Trophoblast cell (in vitro differentiated cells and primary cell): Measurements from ENCODE around the gene GAB3.

Source experiments
- DNase-seq, 2 donors: peaks; one replicate each; pipeline ENCODE4 v3.0.0-alpha.2; 2016
- H2AFZ ChIP-seq: 2 replicates; pipeline ENCODE4 v1.6.1; 2013; ENCODE audit warnings: low read length, moderate library complexity, mild to moderate bottlenecking; ENCODE audit not compliant: insufficient read depth, poor library complexity
- H2AK5ac ChIP-seq: 2 replicates; pipeline ENCODE4 v1.6.1; 2013; ENCODE audit warnings: mild to moderate bottlenecking, low read length
- H2BK120ac ChIP-seq: 2 replicates; pipeline ENCODE4 v1.6.1; 2013; ENCODE audit warnings: low read length, mild to moderate bottlenecking, moderate library complexity; ENCODE audit not compliant: insufficient read depth, poor library complexity
- H2BK12ac ChIP-seq: 2 replicates; pipeline ENCODE4 v1.6.1; 2013; ENCODE audit warnings: mild to moderate bottlenecking, low read length, moderate library complexity
- H2BK5ac ChIP-seq: 2 replicates; pipeline ENCODE4 v1.6.1; 2013; ENCODE audit warnings: low read length, low read depth, moderate library complexity, mild to moderate bottlenecking; ENCODE audit not compliant: poor library complexity
- H3K14ac ChIP-seq: 2 replicates; pipeline ENCODE4 v1.6.1; 2013; ENCODE audit warnings: mild to moderate bottlenecking, low read length
- H3K18ac ChIP-seq: 2 replicates; pipeline ENCODE4 v1.6.1; 2013; ENCODE audit warnings: mild to moderate bottlenecking, low read length
- H3K23ac ChIP-seq: 2 replicates; pipeline ENCODE4 v1.6.1; 2013; ENCODE audit warnings: low read length
- H3K27ac ChIP-seq: 2 replicates; pipeline ENCODE4 v1.5.1; 2013; ENCODE audit warnings: low read depth, mild to moderate bottlenecking, inconsistent platforms, low read length, moderate library complexity
- H3K27me3 ChIP-seq: 2 replicates; pipeline ENCODE4 v1.6.1; 2013; ENCODE audit warnings: inconsistent platforms, mild to moderate bottlenecking, low read length, moderate library complexity; ENCODE audit not compliant: insufficient read depth
- H3K36me3 ChIP-seq, 2 experiments: 1 replicate in 1 of 2; 2 replicates in 1 of 2; pipeline ENCODE4 v1.6.1; 2013; ENCODE audit warnings: low read length in 2 of 2, mild to moderate bottlenecking in 2 of 2, moderate library complexity in 1 of 2; ENCODE audit not compliant: insufficient read depth in 2 of 2, control insufficient read depth in 1 of 2
- H3K4ac ChIP-seq: 2 replicates; pipeline ENCODE4 v1.6.1; 2013; ENCODE audit warnings: low read depth, mild to moderate bottlenecking, low read length, moderate library complexity
- H3K4me1 ChIP-seq, 2 experiments: 1 replicate in 1 of 2; 2 replicates in 1 of 2; pipeline ENCODE4 v1.6.1; 2013; ENCODE audit warnings: low read length in 2 of 2, mild to moderate bottlenecking in 2 of 2, moderate library complexity in 1 of 2; ENCODE audit not compliant: insufficient read depth in 2 of 2, control insufficient read depth in 1 of 2
- H3K4me2 ChIP-seq: 2 replicates; pipeline ENCODE4 v1.6.1; 2013; ENCODE audit warnings: inconsistent platforms, mild to moderate bottlenecking, low read length, moderate library complexity
- H3K4me3 ChIP-seq: 2 replicates; pipeline ENCODE4 v1.5.1; 2013; ENCODE audit warnings: mild to moderate bottlenecking, low read depth, low read length, inconsistent platforms
- H3K79me1 ChIP-seq: one replicate; pipeline ENCODE4 v1.6.1; 2013; ENCODE audit warnings: low read length
- H3K79me2 ChIP-seq: 2 replicates; pipeline ENCODE4 v1.6.1; 2013; ENCODE audit warnings: low read length, mild to moderate bottlenecking; ENCODE audit not compliant: control insufficient read depth, insufficient read depth, poor library complexity
- H3K9ac ChIP-seq: 2 replicates; pipeline ENCODE4 v1.6.1; 2013; ENCODE audit warnings: mild to moderate bottlenecking, low read length
- H3K9me3 ChIP-seq: 2 replicates; pipeline ENCODE4 v1.6.1; 2013; ENCODE audit warnings: low read depth, mild to moderate bottlenecking, control low read depth, inconsistent platforms, low read length; ENCODE audit not compliant: insufficient read depth
- H4K12ac ChIP-seq: 2 replicates; pipeline ENCODE4 v1.6.1; 2013; ENCODE audit warnings: low read depth, mild to moderate bottlenecking, low read length, moderate library complexity
- H4K8ac ChIP-seq: 2 replicates; pipeline ENCODE4 v1.6.1; 2013; ENCODE audit warnings: low read depth, mild to moderate bottlenecking, low read length, moderate library complexity
- H4K91ac ChIP-seq: one replicate; pipeline ENCODE4 v1.6.1; 2013; ENCODE audit warnings: low read depth, mild to moderate bottlenecking, low read length, moderate library complexity
- WGBS: extraction: QIAGEN DNeasy Blood & Tissue Kit; methylation state at CpG from one replicate; pipeline ENCODE4 v1.1.7; 2013; ENCODE audit warnings: missing lambda C conversion rate; ENCODE audit not compliant: insufficient read length, insufficient coverage; ENCODE audit errors: extremely low coverage; 5-methylcytosine and 5-hydroxymethylcytosine counted together

The GAB3 gene

GRCh38 chrX:154775419-154776349 is 24.8 kb upstream of the GAB3 start:
- Histone ChIP-seq H3K36me3 (peaks cover 33 to 48% of the 10 kb centered on the region in 2 experiments), H3K79me1 (no peaks in the 10 kb centered on the region), H4K12ac (no peak overlapping the region), H3K9ac (no peak overlapping the region), H2BK120ac (no peak overlapping the region), H3K4me1 (no peaks in the 10 kb centered on the region), H2BK12ac (no peak overlapping the region), H3K4ac (no peak overlapping the region), H3K27ac (no peak overlapping the region), H3K4me3 (no peak overlapping the region), H4K8ac (no peak overlapping the region), H3K14ac (no peak overlapping the region), H2BK5ac (no peak overlapping the region), H2AK5ac (no peak overlapping the region), H3K23ac (no peak overlapping the region), H3K9me3 (no peaks in the 10 kb centered on the region), H4K91ac (no peak overlapping the region), H3K4me2 (no peak overlapping the region), H3K27me3 (no peaks in the 10 kb centered on the region), H2AFZ (no peak overlapping the region), H3K79me2 (no peaks in the 10 kb centered on the region), H3K18ac (no peak overlapping the region)
- DNase-seq, result no peak
- WGBS, result no CpG with 5 or more reads among the region's 15 CpGs

GRCh38 chrX:154774622-154775021 is 23.7 kb upstream of the GAB3 start:
- H2BK5ac ChIP-seq, result no peak overlapping the region
- H3K9ac ChIP-seq, result no peak overlapping the region
- no peak overlapping the region for H2AK5ac ChIP-seq
- no peak overlapping the region for H3K18ac ChIP-seq
- H3K9me3 ChIP-seq, result no peaks in the 10 kb centered on the region
- H3K4me1 ChIP-seq, result no peaks in the 10 kb centered on the region
- no peak overlapping the region for H4K91ac ChIP-seq
- peaks cover 35 to 52% of the 10 kb centered on the region in 2 experiments for H3K36me3 ChIP-seq
- H2AFZ ChIP-seq, result no peak overlapping the region
- no peak overlapping the region for H3K4me3 ChIP-seq
- no peak overlapping the region for H4K12ac ChIP-seq
- H2BK12ac ChIP-seq, result no peak overlapping the region
- no peak overlapping the region for H3K14ac ChIP-seq
- no peaks in the 10 kb centered on the region for H3K27me3 ChIP-seq
- no CpG with 5 or more reads among the region's 5 CpGs for WGBS
- H3K27ac ChIP-seq, result no peak overlapping the region
- H3K23ac ChIP-seq, result no peak overlapping the region
- H4K8ac ChIP-seq, result no peak overlapping the region
- H3K79me1 ChIP-seq, result no peaks in the 10 kb centered on the region
- no peaks in the 10 kb centered on the region for H3K79me2 ChIP-seq
- no peak for DNase-seq
- no peak overlapping the region for H2BK120ac ChIP-seq
- no peak overlapping the region for H3K4me2 ChIP-seq
- H3K4ac ChIP-seq, result no peak overlapping the region

GRCh38 chrX:154762537-154763296 is 11.8 kb upstream of the GAB3 start, which contains the start of gene DKC1:
TSS of gene DKC1 (plus strand) at chrX:154762864. CDS start at chrX:154762966, 102 bp downstream.
- Histone ChIP-seq H3K23ac (no peak within 1 kb of the TSS), H3K79me1 (peaks cover 7% of the 10 kb centered on the region), H3K4ac (peak within 1 kb of the TSS; percentile 87), H3K4me2 (peak within 1 kb of the TSS; percentile 93), H3K27ac (peak within 1 kb of the TSS; percentile 60), H2AFZ (peak within 1 kb of the TSS; percentile 93), H3K14ac (peak within 1 kb of the TSS; percentile 84), H3K27me3 (no peaks in the 10 kb centered on the region), H4K91ac (peak within 1 kb of the TSS; percentile 58), H3K4me1 (peaks cover 6 to 8% of the 10 kb centered on the region in 2 experiments), H3K4me3 (peak within 1 kb of the TSS; percentile 83), H3K9ac (peak within 1 kb of the TSS; percentile 86), H3K79me2 (peaks cover 9% of the 10 kb centered on the region), H2BK120ac (peak within 1 kb of the TSS; percentile 63), H2AK5ac (no peak within 1 kb of the TSS), H4K8ac (peak within 1 kb of the TSS; percentile 85), H3K9me3 (no peaks in the 10 kb centered on the region), H2BK12ac (no peak within 1 kb of the TSS), H3K36me3 (peaks cover 9 to 18% of the 10 kb centered on the region in 2 experiments), H4K12ac (peak within 1 kb of the TSS; percentile 85), H2BK5ac (no peak within 1 kb of the TSS), H3K18ac (peak within 1 kb of the TSS; percentile 49)
- peak; percentile 93 to 97 for DNase-seq
- no CpG with 5 or more reads among the region's 84 CpGs for WGBS

GRCh38 chrX:154761977-154762536 is 11.2 kb upstream of the GAB3 start:
- Histone ChIP-seq H3K79me2 (peaks cover 9% of the 10 kb centered on the region), H3K18ac (no peak overlapping the region), H3K23ac (no peak overlapping the region), H3K27me3 (no peaks in the 10 kb centered on the region), H3K4me1 (peaks cover 6 to 8% of the 10 kb centered on the region in 2 experiments), H4K91ac (peak overlapping the region; percentile 38), H3K9ac (peak overlapping the region; percentile 64), H3K27ac (peak overlapping the region; percentile 60), H3K36me3 (peaks cover 8 to 16% of the 10 kb centered on the region in 2 experiments), H3K4me2 (peak overlapping the region; percentile 88), H3K4me3 (peak overlapping the region; percentile 60), H2AK5ac (no peak overlapping the region), H2BK5ac (no peak overlapping the region), H3K14ac (peak overlapping the region; percentile 84), H2BK120ac (peak overlapping the region; percentile 62), H2AFZ (peak overlapping the region; percentile 93), H3K9me3 (no peaks in the 10 kb centered on the region), H4K8ac (peak overlapping the region; percentile 85), H3K4ac (no peak overlapping the region), H4K12ac (peak overlapping the region; percentile 85), H3K79me1 (peaks cover 7% of the 10 kb centered on the region), H2BK12ac (no peak overlapping the region)
- WGBS, result no CpG with 5 or more reads among the region's 11 CpGs
- DNase-seq, result no peak
